Mucosa of rectum (tissue), 2 donors: Measurements from ENCODE around the gene SCN2A.

ENCODE experiments used
- H3K27ac ChIP-seq, 2 donors: one replicate each; pipeline ENCODE4 v1.7.0; 2013; ENCODE audit warnings: inconsistent platforms in 2 of 2, low read depth in 2 of 2, low read length in 2 of 2
- H3K27me3 ChIP-seq, 2 donors: one replicate each; pipeline ENCODE4 v1.7.0; 2013; ENCODE audit warnings: low read length in 2 of 2; ENCODE audit not compliant: control insufficient read depth in 2 of 2, insufficient read depth in 2 of 2
- H3K36me3 ChIP-seq, 2 donors: one replicate each; pipeline ENCODE4 v1.7.0; 2013; ENCODE audit warnings: low read length in 2 of 2; ENCODE audit not compliant: control insufficient read depth in 2 of 2, insufficient read depth in 2 of 2
- H3K4me1 ChIP-seq, 2 donors: one replicate each; pipeline ENCODE4 v1.7.0; 2013; ENCODE audit warnings: low read length in 2 of 2, mild to moderate bottlenecking in 1 of 2; ENCODE audit not compliant: control insufficient read depth in 2 of 2, insufficient read depth in 2 of 2
- H3K4me3 ChIP-seq, 2 donors: one replicate each; pipeline ENCODE4 v1.7.0; 2013; ENCODE audit warnings: low read length in 2 of 2
- H3K9ac ChIP-seq, 2 donors: one replicate each; pipeline ENCODE4 v1.7.0; 2013; ENCODE audit warnings: low read length in 2 of 2, low read depth in 1 of 2, mild to moderate bottlenecking in 1 of 2
- H3K9me3 ChIP-seq, 2 donors: one replicate each; pipeline ENCODE4 v1.7.0; 2013; ENCODE audit warnings: low read length in 2 of 2; ENCODE audit not compliant: control insufficient read depth in 2 of 2
- donor health status: healthy.
- donor health status: Normal muscosa, but diverticular disease.

SCN2A gene

DNA sequence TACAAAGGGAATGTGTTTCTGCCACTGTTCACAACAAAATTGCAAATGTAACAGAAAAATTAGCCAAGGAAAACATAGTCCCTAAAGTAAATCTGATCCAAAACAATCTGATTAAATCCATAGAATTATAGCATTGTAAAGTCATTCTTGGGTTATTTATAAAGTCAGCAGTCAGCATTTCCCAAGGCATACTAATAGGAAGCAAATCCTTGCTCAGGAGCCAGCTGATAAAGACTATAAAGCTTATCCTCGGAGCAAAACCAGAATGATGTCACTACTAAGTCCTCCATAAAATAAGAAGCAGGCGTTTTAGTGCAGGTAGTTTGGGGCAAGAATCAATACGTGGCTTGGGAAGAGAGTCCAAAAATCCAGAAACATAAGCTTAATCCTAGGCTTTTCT is 162.9 kb downstream of the SCN2A start:
- H3K27me3 ChIP-seq = no peaks in the 10 kb centered on the region
- H3K9ac ChIP-seq = no peak overlapping the region
- H3K4me1 ChIP-seq = no peaks in the 10 kb centered on the region
- H3K27ac ChIP-seq = no peak overlapping the region
- H3K9me3 ChIP-seq = no peaks in the 10 kb centered on the region
- H3K4me3 ChIP-seq = no peak overlapping the region
- no peaks in the 10 kb centered on the region for H3K36me3 ChIP-seq

DNA sequence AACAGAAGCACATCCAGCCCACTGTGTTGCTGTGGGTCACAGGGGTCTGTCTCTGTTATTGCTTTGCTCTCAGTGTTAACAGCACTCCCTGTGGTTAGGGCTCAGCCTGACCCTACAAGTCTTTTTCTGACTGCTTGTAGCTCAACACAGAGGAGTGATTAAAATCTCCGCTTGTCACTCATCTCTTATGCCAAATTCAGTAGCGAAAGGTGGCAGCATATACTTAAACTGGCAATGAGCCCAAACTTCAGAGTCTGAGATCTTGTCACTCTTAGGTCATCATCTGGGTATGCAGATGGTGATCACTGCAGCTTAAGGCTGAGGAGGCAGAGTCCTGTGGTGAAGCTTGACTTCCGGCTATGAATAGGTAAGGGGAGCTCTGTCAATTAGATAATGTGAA is 167.0 kb downstream of the SCN2A start:
- no peak overlapping the region for H3K9ac ChIP-seq
- H3K4me3 ChIP-seq = no peak overlapping the region
- H3K4me1 ChIP-seq = no peaks in the 10 kb centered on the region
- no peaks in the 10 kb centered on the region for H3K27me3 ChIP-seq
- no peaks in the 10 kb centered on the region for H3K36me3 ChIP-seq
- no peaks in the 10 kb centered on the region for H3K9me3 ChIP-seq
- no peak overlapping the region for H3K27ac ChIP-seq

DNA sequence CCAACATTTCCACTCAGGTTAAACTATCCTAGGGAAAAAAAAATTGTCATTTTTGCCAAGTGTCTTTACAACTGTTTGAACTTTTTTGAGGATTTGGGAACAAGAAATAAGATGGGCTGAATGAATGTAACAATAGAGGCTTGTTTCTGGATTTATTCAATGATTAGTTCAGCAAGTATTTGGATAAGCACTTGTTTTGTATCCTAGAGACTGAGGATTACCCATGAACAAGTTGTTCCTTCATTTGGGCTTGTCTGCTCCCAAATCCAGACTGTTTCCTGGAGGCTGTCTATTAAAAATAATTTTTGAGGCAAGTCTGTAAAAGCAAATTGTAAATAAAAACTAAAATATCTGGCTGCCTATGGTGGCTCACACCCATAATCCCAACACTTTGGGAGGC is 168.3 kb downstream of the SCN2A start:
- peak overlapping the region in 1 of 2 donors; percentile 22 for H3K27ac ChIP-seq

DNA sequence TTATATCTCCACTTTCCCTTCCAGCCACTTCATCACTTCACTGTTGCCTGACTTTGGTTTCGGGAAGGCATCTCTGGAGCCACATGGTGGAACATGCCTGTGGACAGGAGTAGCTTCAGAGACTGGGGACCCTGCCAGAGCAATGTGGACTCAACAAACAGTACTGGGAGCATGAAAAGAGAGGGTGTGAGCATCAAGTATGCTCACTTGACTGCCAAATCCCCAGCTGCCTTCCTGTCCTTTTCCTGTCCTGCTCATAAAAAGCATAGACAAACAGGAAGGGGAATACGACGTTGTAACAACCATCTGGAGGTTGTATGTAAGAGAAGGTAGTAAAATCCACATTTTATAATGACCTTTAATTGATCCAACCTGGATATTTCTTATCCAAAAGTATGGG is 169.0 kb downstream of the SCN2A start:
- Histone ChIP-seq H3K27ac (peak overlapping the region in 1 of 2 donors; percentile 22), H3K9ac (no peak overlapping the region), H3K4me3 (no peak overlapping the region)

More for the DNA sequence above, 168.3 kb downstream of the SCN2A start:
- no peaks in the 10 kb centered on the region for H3K27me3 ChIP-seq
- H3K4me1 ChIP-seq = no peaks in the 10 kb centered on the region
- no peak overlapping the region for H3K9ac ChIP-seq
- H3K9me3 ChIP-seq = no peaks in the 10 kb centered on the region
- no peak overlapping the region for H3K4me3 ChIP-seq
- H3K36me3 ChIP-seq = no peaks in the 10 kb centered on the region

DNA sequence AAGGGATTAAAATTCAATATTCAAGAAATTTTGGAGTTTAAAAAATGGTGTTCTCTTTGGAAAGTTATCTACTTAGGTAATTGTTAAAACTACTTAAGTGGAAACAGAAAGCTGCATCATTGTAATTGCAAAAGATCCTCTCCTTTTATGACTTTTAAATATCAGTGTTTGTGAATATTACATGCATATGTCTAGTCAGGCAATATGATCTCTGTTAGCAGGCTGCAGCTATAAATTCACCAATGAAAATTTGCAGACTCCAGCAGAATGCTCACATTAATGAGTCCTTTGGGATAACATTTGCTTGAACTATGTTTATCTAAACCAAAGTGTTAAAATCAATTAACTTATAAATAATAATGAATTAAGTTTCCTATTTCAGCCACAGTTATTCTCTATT is 171.1 kb downstream of the SCN2A start:
- Histone ChIP-seq H3K27ac (no peak overlapping the region), H3K4me1 (no peaks in the 10 kb centered on the region), H3K4me3 (no peak overlapping the region), H3K36me3 (no peaks in the 10 kb centered on the region), H3K9me3 (no peaks in the 10 kb centered on the region), H3K27me3 (no peaks in the 10 kb centered on the region), H3K9ac (no peak overlapping the region)

More for the DNA sequence above, 169.0 kb downstream of the SCN2A start:
- no peaks in the 10 kb centered on the region for H3K36me3 ChIP-seq
- no peaks in the 10 kb centered on the region for H3K9me3 ChIP-seq
- H3K27me3 ChIP-seq = no peaks in the 10 kb centered on the region
- H3K4me1 ChIP-seq = no peaks in the 10 kb centered on the region

DNA sequence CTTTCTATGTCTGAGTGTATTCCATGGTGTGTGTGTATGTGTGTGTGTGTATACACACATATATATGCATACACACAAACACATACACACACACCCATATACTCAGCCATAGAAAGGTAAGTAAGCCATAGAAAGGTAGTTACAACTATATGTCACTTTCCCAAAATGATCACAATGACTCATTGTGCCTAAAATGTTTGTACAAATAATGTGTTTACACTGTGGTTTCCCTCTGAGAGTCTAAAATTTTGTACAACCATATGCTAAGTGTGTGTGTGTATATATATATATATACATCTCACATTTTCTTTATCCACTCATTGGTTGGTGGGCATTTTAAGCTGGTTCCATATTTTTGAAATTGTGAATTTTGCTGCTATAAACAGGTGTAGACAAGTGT is 175.0 kb downstream of the SCN2A start:
- Histone ChIP-seq H3K4me3 (no peak overlapping the region), H3K9me3 (no peaks in the 10 kb centered on the region), H3K4me1 (no peaks in the 10 kb centered on the region), H3K27me3 (no peaks in the 10 kb centered on the region), H3K36me3 (no peaks in the 10 kb centered on the region), H3K27ac (no peak overlapping the region), H3K9ac (no peak overlapping the region)

DNA sequence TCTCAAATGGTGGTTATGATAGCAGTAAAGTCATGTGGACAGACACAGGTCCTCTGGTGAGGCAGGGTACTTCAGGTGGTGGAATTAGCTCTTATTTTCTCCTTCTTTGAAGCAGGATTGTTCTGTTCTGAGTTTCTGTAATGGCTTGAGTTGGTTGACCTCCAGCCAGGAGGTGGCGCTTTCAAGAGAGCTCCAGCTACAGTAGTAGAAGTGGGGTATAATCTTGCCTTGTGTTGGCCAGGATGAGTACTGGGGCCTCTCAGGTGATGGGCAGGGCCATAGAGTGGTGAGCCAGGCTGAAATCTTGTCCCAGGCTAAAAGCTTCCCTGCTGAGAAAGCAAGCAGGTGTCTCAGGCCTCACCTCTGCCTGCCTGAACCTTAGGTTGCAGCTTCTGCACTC is 177.8 kb downstream of the SCN2A start:
- H3K27ac ChIP-seq = no peak overlapping the region
- no peaks in the 10 kb centered on the region for H3K4me1 ChIP-seq
- H3K9me3 ChIP-seq = no peaks in the 10 kb centered on the region
- H3K4me3 ChIP-seq = no peak overlapping the region
- no peaks in the 10 kb centered on the region for H3K27me3 ChIP-seq
- H3K36me3 ChIP-seq = no peaks in the 10 kb centered on the region
- H3K9ac ChIP-seq = no peak overlapping the region

DNA sequence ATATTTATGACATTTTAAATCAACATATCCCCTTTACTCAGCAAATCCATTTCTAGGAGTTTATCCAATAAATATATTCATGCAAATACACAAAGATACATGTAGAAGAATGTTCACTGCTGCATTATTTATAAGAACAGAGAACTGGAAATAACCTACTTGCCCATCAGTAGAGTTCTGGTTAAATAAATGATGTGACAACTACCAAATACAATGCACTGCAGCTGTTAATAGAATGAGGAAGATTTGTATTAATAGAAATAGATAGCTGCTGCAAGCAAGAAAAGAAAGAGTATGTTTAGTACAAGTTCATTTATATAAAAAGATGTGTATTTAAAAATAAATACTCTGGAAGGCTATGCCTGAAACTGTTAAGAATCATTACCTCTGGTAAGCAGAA is 181.0 kb downstream of the SCN2A start:
- Histone ChIP-seq H3K9me3 (no peaks in the 10 kb centered on the region), H3K9ac (no peak overlapping the region), H3K4me1 (no peaks in the 10 kb centered on the region), H3K4me3 (no peak overlapping the region), H3K27ac (no peak overlapping the region), H3K27me3 (no peaks in the 10 kb centered on the region), H3K36me3 (no peaks in the 10 kb centered on the region)

DNA sequence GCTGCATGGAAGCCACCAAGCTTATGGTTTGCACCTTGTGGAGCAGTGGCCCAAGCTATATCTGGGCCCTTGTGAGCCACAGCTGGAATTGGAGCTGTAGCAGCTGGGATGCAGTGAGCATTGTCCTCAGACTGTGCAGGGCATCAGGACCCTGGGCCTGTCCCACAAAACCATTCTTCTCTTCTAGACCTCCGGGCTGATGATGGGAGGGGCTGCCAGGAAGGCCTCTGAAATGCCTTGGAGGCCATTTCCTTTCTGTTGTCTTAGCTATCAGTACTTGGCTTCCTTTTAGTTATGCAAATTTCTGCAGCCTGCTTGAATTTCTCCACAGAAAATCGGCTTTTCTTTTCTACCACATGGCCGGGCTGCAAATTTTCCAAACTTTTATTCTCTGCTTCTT is 183.9 kb downstream of the SCN2A start:
- H3K27me3 ChIP-seq = no peaks in the 10 kb centered on the region
- no peaks in the 10 kb centered on the region for H3K9me3 ChIP-seq
- H3K4me1 ChIP-seq = no peaks in the 10 kb centered on the region
- H3K36me3 ChIP-seq = no peaks in the 10 kb centered on the region
- no peak overlapping the region for H3K9ac ChIP-seq
- no peak overlapping the region for H3K27ac ChIP-seq
- H3K4me3 ChIP-seq = no peak overlapping the region

DNA sequence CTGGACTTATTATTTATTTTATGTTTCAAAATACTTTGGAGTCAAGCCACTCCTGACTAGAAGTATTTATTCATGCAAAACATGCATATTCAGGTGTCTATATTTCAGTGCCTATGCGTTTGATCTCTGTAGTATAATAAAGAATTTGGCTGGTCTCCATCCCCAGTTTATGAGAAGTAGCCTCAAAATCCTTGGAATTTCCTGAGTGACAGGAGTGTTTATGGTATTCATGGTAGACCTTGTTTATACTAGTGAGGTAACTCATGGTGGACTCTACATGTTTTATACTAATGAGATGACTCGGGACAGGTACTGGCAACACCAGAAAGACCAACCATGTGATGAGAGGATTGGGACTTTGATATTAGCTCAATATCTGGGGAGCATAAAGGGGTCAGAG is 186.3 kb downstream of the SCN2A start:
- Histone ChIP-seq H3K9ac (no peak overlapping the region), H3K27ac (no peak overlapping the region), H3K36me3 (no peaks in the 10 kb centered on the region), H3K4me1 (no peaks in the 10 kb centered on the region), H3K27me3 (no peaks in the 10 kb centered on the region), H3K4me3 (no peak overlapping the region), H3K9me3 (no peaks in the 10 kb centered on the region)

DNA sequence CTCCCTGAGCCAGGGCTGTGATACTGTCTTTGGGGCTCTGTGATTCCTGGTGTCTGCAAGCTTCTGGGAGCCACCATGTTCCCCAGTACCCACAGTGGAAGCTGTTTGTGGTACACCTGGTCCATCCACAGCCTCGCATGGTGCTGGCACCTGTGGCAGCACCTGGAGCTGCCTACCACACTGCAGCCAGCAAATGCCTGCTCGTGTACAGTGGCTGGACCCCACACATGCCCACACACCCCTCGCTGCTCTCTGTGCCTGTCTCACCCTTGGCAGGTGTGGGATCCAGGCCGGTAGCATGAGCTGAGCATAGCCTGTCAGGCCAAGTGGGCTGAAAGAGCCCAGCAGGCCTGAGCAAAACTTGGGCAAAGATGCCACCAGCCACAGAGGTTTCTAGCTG is 188.5 kb downstream of the SCN2A start:
- Histone ChIP-seq H3K9me3 (no peaks in the 10 kb centered on the region), H3K4me1 (no peaks in the 10 kb centered on the region), H3K4me3 (no peak overlapping the region), H3K27me3 (no peaks in the 10 kb centered on the region), H3K36me3 (no peaks in the 10 kb centered on the region), H3K27ac (no peak overlapping the region), H3K9ac (no peak overlapping the region)
